ENCODE data around the gene PSMD6. TPM values are rescaled to one million over a fixed set of nuclear protein-coding genes. Genes with fewer than 3 reads are reported as not detected.

The PSMD6 gene
- total RNA-seq: 64.2 to 86.4 TPM (median 65.0 TPM) in 3 replicates
- long read RNA-seq, transcript PSMD6-201 (8 exons, 1,430 nt): major isoform, 88 of 102 reads
- long read RNA-seq, transcript PSMD6-210 (9 exons, 1,495 nt): minor isoform, 6 of 102 reads
- long read RNA-seq, partial matches to known transcripts: 1 of 102 reads
- long read RNA-seq, other reads (novel, unspliced or antisense): 2 of 102 reads

DNA sequence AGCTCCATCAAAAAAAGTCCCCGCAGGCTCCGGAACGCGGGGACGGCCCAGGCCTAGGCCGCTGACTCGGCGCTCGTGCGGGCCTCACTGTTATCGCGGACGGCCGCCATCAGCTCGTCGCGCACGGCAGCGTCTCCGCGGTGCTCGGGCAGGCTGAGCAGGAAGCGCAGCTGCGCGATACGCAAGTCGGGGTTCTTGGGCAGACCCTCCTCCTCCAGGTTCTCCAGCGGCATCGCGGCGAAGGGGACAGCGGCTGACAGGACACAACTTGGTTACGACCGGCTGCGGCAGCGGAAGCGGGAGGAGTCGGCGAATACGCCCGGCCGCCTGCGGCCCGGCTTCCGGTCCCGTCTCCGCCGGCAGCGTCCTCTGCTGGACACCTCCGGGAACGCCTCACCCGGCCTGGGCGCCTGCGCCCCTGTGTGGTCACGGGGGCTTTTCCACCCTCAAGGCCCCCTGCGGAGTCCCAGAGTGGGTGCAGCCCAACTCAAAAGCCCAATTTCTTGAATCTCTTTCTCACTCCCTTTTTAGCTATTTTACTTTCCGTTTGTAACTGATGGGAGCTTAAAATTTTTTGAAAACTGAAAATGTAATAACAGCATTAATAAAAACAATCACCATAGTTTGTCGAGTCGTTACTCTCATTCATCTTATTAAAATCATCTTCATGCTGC, at the start of gene PSMD6:
TSS of gene PSMD6 (minus strand) at position 308 of the 674 bp plus-strand sequence. CDS start at position 233, 75 bp downstream.
- H3K9me3 Mint-ChIP-seq (ENCODE audit: low read depth): no peaks in the 10 kb centered on the region
- peak; percentile 100 for TF ChIP-seq CTCF (IDR thresholded peaks at IDR 0.05)
- peak; percentile 95 for DNase-seq (ENCODE audit: low spot score)
- H3K4me3 Mint-ChIP-seq (ENCODE audit: unreplicated experiment): peak within 1 kb of the TSS; percentile 86
- H3K27ac Mint-ChIP-seq (ENCODE audit: unreplicated experiment): peak within 1 kb of the TSS; percentile 91
- H3K4me1 Mint-ChIP-seq (ENCODE audit: low read depth): peaks cover 32% of the 10 kb centered on the region
- H3K27me3 Mint-ChIP-seq (ENCODE audit: low read depth): no peaks in the 10 kb centered on the region
- peaks cover 12% of the 10 kb centered on the region for H3K36me3 Mint-ChIP-seq (ENCODE audit: low read depth)

GRCh38 chr3:64072126-64072525, 48.8 kb upstream of the PSMD6 start:
- no peak for TF ChIP-seq CTCF (IDR thresholded peaks at IDR 0.05)
- no peaks in the 10 kb centered on the region for H3K27me3 Mint-ChIP-seq (ENCODE audit: low read depth)
- no peak for DNase-seq (ENCODE audit: low spot score)
- H3K4me3 Mint-ChIP-seq (ENCODE audit: unreplicated experiment): no peak overlapping the region
- no peak overlapping the region for H3K27ac Mint-ChIP-seq (ENCODE audit: unreplicated experiment)
- H3K9me3 Mint-ChIP-seq (ENCODE audit: low read depth): peaks cover 10% of the 10 kb centered on the region
- H3K4me1 Mint-ChIP-seq (ENCODE audit: low read depth): peaks cover 7% of the 10 kb centered on the region
- H3K36me3 Mint-ChIP-seq (ENCODE audit: low read depth): no peaks in the 10 kb centered on the region

GRCh38 chr3:64070704-64071103, 47.4 kb upstream of the PSMD6 start:
- TF ChIP-seq CTCF (IDR thresholded peaks at IDR 0.05): no peak
- Mint-ChIP-seq H3K9me3 (ENCODE audit: low read depth) (peaks cover 10% of the 10 kb centered on the region), H3K27me3 (ENCODE audit: low read depth) (no peaks in the 10 kb centered on the region), H3K27ac (ENCODE audit: unreplicated experiment) (no peak overlapping the region), H3K4me3 (ENCODE audit: unreplicated experiment) (no peak overlapping the region), H3K4me1 (ENCODE audit: low read depth) (peaks cover 7% of the 10 kb centered on the region), H3K36me3 (ENCODE audit: low read depth) (no peaks in the 10 kb centered on the region)
- no peak for DNase-seq (ENCODE audit: low spot score)

GRCh38 chr3:64067506-64068346, 44.4 kb upstream of the PSMD6 start:
- H3K9me3 Mint-ChIP-seq (ENCODE audit: low read depth): peaks cover 8% of the 10 kb centered on the region
- H3K27me3 Mint-ChIP-seq (ENCODE audit: low read depth): no peaks in the 10 kb centered on the region
- no peak for DNase-seq (ENCODE audit: low spot score)
- H3K4me1 Mint-ChIP-seq (ENCODE audit: low read depth): peaks cover 7% of the 10 kb centered on the region
- no peaks in the 10 kb centered on the region for H3K36me3 Mint-ChIP-seq (ENCODE audit: low read depth)
- no peak for TF ChIP-seq CTCF (IDR thresholded peaks at IDR 0.05)
- H3K4me3 Mint-ChIP-seq (ENCODE audit: unreplicated experiment): no peak overlapping the region
- no peak overlapping the region for H3K27ac Mint-ChIP-seq (ENCODE audit: unreplicated experiment)

GRCh38 chr3:64064804-64065203, 41.5 kb upstream of the PSMD6 start:
- no peak for DNase-seq (ENCODE audit: low spot score)
- Mint-ChIP-seq H3K4me1 (ENCODE audit: low read depth) (peaks cover 7% of the 10 kb centered on the region), H3K4me3 (ENCODE audit: unreplicated experiment) (no peak overlapping the region), H3K36me3 (ENCODE audit: low read depth) (no peaks in the 10 kb centered on the region), H3K27me3 (ENCODE audit: low read depth) (no peaks in the 10 kb centered on the region), H3K27ac (ENCODE audit: unreplicated experiment) (no peak overlapping the region), H3K9me3 (ENCODE audit: low read depth) (peaks cover 8% of the 10 kb centered on the region)
- TF ChIP-seq CTCF (IDR thresholded peaks at IDR 0.05): no peak

All from chondrocyte (in vitro differentiated cells).